ENCODE results near the gene RBBP5.

DNA sequence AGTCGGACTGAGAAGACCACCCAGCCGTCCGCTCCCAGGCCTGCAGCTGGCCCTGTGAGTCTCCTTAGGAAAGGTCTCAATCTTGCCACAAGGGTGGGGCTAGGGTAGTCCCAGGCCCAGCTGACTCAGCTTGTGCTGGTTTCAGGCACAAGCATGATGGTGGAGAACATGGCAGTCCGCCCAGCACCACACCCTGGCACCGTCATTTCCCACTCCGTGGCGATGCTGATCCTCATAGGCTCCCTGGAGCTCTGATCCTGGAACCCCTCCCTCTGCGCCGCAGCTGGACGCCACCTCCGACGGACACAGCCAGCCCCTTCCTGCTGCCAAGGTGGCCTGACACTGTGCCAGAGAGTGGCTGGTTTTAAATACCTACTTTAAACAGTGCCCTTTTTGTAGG lies 48.3 kb downstream of the RBBP5 start:
- TF ChIP-seq, protein P1, sequence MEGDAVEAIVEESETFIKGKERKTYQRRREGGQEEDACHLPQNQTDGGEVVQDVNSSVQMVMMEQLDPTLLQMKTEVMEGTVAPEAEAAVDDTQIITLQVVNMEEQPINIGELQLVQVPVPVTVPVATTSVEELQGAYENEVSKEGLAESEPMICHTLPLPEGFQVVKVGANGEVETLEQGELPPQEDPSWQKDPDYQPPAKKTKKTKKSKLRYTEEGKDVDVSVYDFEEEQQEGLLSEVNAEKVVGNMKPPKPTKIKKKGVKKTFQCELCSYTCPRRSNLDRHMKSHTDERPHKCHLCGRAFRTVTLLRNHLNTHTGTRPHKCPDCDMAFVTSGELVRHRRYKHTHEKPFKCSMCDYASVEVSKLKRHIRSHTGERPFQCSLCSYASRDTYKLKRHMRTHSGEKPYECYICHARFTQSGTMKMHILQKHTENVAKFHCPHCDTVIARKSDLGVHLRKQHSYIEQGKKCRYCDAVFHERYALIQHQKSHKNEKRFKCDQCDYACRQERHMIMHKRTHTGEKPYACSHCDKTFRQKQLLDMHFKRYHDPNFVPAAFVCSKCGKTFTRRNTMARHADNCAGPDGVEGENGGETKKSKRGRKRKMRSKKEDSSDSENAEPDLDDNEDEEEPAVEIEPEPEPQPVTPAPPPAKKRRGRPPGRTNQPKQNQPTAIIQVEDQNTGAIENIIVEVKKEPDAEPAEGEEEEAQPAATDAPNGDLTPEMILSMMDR (IDR thresholded peaks at IDR 0.05 in 4 of 5, conservative IDR thresholded peaks at IDR 0.05 in 1 of 5): no peak
- TF ChIP-seq POLR2A (IDR thresholded peaks at IDR 0.05): no peak

Measured in gastrocnemius medialis (tissue), 4 donors.